Measurements from ENCODE around the gene PTGER1. TPM values are rescaled to one million over a fixed set of nuclear protein-coding genes. Genes with fewer than 3 reads are reported as not detected.
"Not testable (repeated sequence)": the region's sequence is repeated elsewhere in the genome, so short reads cannot be mapped to it uniquely, and the experiment has no call there.

The PTGER1 gene
- total RNA-seq, 1 donor from 2014 or later, result not detected

DNA sequence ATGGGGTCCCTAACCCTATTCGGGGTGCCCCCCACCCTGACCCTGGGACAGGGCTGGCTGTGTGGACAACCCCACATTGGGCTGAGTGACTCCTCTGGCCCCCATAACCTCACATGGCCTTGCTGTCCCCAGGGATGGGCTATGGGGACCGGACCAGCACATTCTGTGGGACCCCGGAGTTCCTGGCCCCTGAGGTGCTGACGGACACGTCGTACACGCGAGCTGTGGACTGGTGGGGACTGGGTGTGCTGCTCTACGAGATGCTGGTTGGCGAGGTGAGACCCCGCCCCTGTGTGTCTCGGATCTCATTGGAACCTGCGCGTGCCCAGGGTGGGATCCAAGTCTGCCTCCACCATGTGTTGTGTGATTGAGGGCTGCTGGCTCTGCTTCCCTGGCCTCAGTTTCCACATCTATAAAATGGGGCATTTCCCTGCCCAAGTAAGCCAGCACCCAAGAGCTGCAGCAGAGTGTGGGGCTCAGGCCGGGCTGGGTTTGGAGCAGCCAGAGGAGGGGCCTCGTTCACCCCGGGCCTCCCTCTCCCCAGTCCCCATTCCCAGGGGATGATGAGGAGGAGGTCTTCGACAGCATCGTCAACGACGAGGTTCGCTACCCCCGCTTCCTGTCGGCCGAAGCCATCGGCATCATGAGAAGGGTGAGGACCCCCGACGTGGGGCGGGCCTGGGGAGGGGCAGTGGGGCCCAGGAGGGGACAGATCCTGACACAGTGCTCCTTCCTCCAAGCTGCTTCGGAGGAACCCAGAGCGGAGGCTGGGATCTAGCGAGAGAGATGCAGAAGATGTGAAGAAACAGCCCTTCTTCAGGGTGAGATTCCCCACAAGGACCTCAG lies 4.9 kb downstream of the PTGER1 start:
- peaks cover 25% of the 10 kb centered on the region for H3K4me1 ChIP-seq
- no peak overlapping the region for H3K27ac ChIP-seq
- no peak for DNase-seq (ENCODE audit: extremely low spot score in 2 of 2)
- TF ChIP-seq POLR2AphosphoS5 (IDR thresholded peaks at IDR 0.05; ENCODE audit: insufficient read depth in 1 of 2, low read depth in 1 of 2), result no peak
- no peak for TF ChIP-seq POLR2A (IDR thresholded peaks at IDR 0.05)
- TF ChIP-seq, protein P1, sequence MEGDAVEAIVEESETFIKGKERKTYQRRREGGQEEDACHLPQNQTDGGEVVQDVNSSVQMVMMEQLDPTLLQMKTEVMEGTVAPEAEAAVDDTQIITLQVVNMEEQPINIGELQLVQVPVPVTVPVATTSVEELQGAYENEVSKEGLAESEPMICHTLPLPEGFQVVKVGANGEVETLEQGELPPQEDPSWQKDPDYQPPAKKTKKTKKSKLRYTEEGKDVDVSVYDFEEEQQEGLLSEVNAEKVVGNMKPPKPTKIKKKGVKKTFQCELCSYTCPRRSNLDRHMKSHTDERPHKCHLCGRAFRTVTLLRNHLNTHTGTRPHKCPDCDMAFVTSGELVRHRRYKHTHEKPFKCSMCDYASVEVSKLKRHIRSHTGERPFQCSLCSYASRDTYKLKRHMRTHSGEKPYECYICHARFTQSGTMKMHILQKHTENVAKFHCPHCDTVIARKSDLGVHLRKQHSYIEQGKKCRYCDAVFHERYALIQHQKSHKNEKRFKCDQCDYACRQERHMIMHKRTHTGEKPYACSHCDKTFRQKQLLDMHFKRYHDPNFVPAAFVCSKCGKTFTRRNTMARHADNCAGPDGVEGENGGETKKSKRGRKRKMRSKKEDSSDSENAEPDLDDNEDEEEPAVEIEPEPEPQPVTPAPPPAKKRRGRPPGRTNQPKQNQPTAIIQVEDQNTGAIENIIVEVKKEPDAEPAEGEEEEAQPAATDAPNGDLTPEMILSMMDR (IDR thresholded peaks at IDR 0.05), result no peak
- H3K4me3 ChIP-seq, result no peak overlapping the region
- no peaks in the 10 kb centered on the region for H3K27me3 ChIP-seq
- intact Hi-C loops (cut with DNase I), result loop anchor here (5.0 to 10.0 kb wide), 3 partner anchors 33 to 325 kb away; no protein-coding TSS in a partner anchor
- H3K9me3 ChIP-seq, result no peaks in the 10 kb centered on the region
- H3K36me3 ChIP-seq, result peaks cover 0 to 37% of the 10 kb centered on the region in 2 donors

DNA sequence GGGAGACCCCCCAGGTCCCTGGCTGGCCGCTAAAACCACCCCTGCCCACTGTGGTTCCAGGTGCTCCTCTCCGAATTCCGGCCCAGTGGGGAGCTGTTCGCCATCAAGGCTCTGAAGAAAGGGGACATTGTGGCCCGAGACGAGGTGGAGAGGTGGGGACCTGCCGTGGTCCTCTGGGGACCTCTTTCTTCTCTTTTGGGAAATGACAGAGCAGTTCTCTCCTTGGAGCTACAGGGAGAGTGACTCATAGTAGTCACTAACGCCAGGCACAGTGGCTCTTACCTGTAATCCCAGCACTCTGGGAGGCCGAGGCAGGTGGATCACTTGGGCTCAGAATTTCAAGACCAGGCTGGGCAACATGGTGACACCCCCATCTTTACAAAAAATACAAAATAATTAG lies 7.3 kb downstream of the PTGER1 start:
- TF ChIP-seq POLR2AphosphoS5 (IDR thresholded peaks at IDR 0.05; ENCODE audit: insufficient read depth in 1 of 2, low read depth in 1 of 2) (no peak), POLR2A (IDR thresholded peaks at IDR 0.05) (no peak)
- TF ChIP-seq, protein P1 (IDR thresholded peaks at IDR 0.05), result no peak
- intact Hi-C loops (cut with DNase I), result no loop called here
- H3K27ac ChIP-seq, result no peak overlapping the region
- no peak overlapping the region for H3K4me3 ChIP-seq
- no peak for DNase-seq (ENCODE audit: extremely low spot score in 2 of 2)
- no peaks in the 10 kb centered on the region for H3K9me3 ChIP-seq
- no peaks in the 10 kb centered on the region for H3K27me3 ChIP-seq
- peaks cover 0 to 52% of the 10 kb centered on the region in 2 donors for H3K36me3 ChIP-seq
- peaks cover 12% of the 10 kb centered on the region for H3K4me1 ChIP-seq

DNA sequence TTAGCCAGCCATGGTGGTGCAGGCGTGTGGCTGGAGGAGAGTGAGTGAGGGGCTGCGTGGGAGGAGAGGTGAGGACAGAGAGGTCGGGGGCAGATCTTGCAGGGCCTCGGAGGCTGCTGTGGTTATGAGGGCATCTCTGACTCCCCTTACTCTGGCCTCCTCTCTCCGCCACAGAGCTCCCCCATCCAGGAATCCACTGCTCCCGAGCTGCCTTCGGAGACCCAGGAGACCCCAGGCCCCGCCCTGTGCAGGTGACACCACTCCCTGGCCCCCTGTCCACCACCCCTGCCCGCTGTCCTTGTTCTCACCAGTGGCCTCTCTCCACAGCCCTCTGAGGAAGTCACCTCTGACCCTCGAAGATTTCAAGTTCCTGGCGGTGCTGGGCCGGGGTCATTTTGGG lies 7.8 kb downstream of the PTGER1 start:
- Histone ChIP-seq H3K4me1 (peaks cover 8% of the 10 kb centered on the region), H3K36me3 (peaks cover 0 to 52% of the 10 kb centered on the region in 2 donors), H3K27ac (no peak overlapping the region), H3K27me3 (no peaks in the 10 kb centered on the region), H3K4me3 (no peak overlapping the region), H3K9me3 (no peaks in the 10 kb centered on the region)
- TF ChIP-seq, protein P1 (IDR thresholded peaks at IDR 0.05), result no peak
- TF ChIP-seq POLR2A (IDR thresholded peaks at IDR 0.05) (no peak), POLR2AphosphoS5 (IDR thresholded peaks at IDR 0.05; ENCODE audit: insufficient read depth in 1 of 2, low read depth in 1 of 2) (no peak)
- intact Hi-C loops (cut with DNase I), result no loop called here
- no peak for DNase-seq (ENCODE audit: extremely low spot score in 2 of 2)

DNA sequence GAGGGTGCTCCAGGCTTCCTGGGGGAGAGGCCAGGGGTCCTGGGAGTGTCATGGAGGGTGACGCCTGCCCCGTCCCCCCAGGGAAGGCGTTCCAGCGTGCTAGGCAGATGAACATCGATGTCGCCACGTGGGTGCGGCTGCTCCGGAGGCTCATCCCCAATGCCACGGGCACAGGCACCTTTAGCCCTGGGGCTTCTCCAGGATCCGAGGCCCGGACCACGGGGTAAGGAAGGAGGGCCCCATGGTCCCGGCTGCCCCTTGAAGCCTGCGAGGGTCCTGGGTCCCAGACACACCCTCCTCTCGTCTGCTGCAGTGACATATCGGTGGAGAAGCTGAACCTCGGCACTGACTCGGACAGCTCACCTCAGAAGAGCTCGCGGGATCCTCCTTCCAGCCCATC lies 11.4 kb downstream of the PTGER1 start:
- intact Hi-C loops (cut with DNase I), result no loop called here
- Histone ChIP-seq H3K27ac (no peak overlapping the region), H3K36me3 (peaks cover 0 to 41% of the 10 kb centered on the region in 2 donors), H3K27me3 (no peaks in the 10 kb centered on the region), H3K9me3 (no peaks in the 10 kb centered on the region), H3K4me1 (no peaks in the 10 kb centered on the region), H3K4me3 (no peak overlapping the region)
- TF ChIP-seq POLR2AphosphoS5 (IDR thresholded peaks at IDR 0.05; ENCODE audit: insufficient read depth in 1 of 2, low read depth in 1 of 2), result no peak
- TF ChIP-seq POLR2A (IDR thresholded peaks at IDR 0.05), result no peak
- TF ChIP-seq, protein P1 (IDR thresholded peaks at IDR 0.05), result no peak
- DNase-seq (ENCODE audit: extremely low spot score in 2 of 2), result no peak

DNA sequence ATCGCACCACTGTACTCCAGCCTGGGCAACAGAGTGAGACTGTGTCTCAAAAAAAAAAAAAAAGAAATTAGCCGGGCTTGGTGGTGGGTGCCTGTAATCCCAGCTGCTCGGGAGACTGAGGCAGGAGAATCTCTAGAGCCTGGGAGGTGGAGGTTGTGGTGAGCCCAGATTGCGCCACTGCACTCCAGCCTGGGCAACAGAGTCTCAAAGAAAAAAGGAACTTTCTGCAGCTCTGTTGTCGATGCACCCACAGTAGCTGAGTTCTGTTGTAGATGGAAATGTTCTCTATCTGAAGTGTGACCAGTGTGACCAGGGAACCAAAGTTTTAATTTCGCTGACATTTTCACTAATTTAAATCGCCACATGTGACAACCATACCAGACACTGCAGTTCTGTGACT lies 12.8 kb downstream of the PTGER1 start:
- H3K4me3 ChIP-seq; H3K27ac ChIP-seq; H3K27me3 ChIP-seq; H3K4me1 ChIP-seq; intact Hi-C loops (cut with DNase I); H3K9me3 ChIP-seq; DNase-seq (ENCODE audit: extremely low spot score in 2 of 2): not testable (repeated sequence)
- peaks cover 0 to 32% of the 10 kb centered on the region in 2 donors for H3K36me3 ChIP-seq

All from vagina (tissue), 2 donors.